DMS53 (cell line): ENCODE measurements around the gene SLU7.

Source experiments
- DNase-seq: peaks from one replicate; lab custom pipeline; 2025; lab: John Stamatoyannopoulos, UW

The SLU7 gene

DNA sequence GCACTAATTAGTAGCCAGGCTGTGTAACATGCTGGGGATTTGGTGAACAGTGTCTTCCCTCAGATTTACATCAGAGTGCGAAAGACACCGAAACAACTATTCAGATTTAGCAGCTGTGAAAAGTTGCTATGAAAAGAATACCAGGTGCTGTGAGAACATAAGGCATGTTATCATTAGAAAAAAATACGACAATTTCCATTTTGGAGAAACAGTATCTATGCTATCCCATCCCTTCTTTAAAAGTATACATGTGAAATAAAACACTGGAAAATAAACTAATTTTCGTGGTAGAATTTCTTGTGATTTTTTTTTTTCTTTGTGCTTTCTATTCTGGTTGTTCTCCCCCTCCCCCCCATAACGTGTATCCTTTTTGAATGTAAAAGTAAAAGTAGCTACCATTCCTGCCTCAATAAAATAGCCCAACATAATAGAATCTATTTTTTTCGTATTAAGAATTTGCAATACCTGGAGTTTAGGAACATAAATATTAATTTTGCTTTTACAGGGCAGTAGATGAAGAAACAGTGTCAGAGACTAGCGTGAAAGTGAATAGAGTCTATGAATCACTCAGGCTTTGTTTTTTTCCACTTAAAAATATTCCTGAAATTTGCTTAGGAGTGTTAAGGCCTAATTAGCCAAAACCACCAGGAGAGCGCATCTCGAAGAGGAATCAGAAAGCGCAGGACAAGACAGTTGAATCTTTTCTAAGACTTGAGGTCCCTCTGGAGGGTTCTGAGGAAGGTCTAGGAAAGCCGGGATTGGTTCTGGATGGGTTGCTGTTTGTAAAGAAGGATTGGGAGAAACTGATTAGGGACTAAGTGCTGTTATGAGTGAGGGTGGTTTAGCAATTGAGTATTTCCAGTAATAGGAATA, 813 bp upstream of the SLU7 start:
- DNase-seq: peak; percentile 52

DNA sequence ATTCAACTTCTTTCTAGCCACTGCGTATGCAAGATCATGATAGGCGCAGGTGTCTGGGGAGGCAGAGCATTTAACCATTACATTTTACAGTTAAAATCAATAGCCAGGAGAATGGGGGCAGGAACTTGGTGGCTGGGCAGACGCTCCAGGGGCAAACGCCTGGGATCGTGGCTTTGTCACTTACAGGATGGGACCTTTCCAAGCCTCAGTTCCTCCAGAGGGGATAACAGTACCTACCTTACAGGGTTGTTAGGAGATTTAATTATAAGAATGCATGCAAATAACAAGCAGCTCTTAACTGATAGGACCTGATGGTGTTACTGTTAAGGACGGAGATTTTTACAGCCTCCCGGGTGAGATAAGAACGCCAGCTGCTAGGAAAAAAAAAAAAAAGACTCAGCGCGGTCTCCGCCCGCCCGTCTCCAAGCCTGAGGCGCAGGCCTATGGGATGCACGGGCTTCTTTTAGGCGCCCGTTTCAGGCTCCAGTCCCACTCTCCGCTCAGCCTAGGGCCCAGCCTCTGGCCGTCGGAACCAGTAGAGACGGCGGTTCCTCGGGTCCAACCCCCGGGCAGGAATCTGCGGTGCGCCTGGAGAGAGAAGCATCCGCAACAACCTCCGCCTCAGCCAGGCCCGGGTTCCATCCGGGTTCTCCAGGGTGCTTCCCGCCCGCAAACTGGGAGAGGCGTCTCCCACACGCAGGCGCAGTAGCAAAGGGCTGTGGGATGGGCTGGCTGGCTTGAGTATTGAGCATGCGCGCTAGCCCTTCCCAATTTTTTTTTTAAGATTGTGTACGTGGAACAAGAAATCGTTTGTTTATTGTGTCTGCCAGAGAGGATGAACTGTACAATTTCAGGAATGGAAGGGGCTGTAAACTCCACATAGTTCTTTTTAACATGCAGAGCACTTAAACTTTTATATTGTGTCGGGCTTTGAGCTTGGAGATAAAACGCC, 19.2 kb downstream of the SLU7 start, which contains the start of gene FAM200C:
TSS of gene FAM200C (minus strand) at position 653 of the 952 bp plus-strand sequence. CDS start 4,564 bp downstream, outside the sequence.
- peak; percentile 97 for DNase-seq

DNA sequence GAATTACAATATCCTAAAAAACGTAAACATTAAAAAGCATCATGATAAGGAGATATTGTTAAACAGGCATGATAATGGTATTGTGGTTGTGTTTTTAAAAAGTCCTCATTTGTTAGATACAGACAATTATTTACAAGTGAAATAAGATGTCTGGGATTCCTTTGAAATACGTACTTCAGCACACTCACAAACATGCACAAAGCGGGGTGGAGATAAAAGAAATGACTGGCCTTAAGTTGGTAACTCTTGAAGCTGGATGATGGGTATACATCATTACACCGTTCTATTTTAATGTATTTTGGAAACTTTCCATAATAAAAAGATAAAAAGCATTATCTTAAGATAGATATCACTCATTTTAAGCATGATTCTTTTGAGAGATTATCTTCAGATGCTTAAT, 20.1 kb downstream of the SLU7 start:
- DNase-seq: no peak

DNA sequence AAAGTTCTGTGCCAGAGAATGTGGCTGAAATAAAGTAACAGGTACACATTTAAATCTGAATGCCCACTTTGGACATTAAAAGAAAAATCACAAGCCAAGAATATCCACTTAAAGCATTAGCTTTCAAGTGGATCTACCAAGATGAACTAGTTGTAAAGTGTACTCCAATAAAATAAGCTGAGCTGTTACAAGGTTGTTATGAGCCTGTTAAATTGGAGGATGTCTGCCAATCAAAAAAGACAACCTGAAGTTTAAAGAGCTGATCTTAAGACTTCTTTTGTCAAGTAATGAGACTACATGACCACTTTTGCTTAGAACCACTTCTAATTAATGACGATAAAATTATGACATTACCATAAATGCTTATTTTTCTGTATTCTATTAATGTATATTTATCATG, 21.4 kb downstream of the SLU7 start:
- DNase-seq: no peak

DNA sequence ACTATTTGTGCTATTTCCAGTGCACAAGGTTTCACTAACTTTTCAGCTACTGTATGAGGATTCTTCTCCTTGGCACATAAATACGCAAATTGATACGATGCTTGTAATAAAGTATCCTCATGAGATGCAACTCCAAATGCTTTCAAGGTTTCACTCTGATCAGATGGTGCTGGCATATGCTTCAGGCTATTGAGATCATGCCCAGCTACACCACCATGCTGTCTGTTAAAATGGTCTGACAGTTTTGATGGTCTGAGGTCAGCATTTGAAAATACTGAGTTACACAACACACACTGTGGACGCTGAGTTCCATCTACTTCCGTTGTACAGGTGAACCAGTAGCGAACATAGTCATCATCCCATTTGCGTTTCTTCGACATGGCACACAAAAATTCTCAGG, 23.8 kb downstream of the SLU7 start:
- DNase-seq: no peak

DNA sequence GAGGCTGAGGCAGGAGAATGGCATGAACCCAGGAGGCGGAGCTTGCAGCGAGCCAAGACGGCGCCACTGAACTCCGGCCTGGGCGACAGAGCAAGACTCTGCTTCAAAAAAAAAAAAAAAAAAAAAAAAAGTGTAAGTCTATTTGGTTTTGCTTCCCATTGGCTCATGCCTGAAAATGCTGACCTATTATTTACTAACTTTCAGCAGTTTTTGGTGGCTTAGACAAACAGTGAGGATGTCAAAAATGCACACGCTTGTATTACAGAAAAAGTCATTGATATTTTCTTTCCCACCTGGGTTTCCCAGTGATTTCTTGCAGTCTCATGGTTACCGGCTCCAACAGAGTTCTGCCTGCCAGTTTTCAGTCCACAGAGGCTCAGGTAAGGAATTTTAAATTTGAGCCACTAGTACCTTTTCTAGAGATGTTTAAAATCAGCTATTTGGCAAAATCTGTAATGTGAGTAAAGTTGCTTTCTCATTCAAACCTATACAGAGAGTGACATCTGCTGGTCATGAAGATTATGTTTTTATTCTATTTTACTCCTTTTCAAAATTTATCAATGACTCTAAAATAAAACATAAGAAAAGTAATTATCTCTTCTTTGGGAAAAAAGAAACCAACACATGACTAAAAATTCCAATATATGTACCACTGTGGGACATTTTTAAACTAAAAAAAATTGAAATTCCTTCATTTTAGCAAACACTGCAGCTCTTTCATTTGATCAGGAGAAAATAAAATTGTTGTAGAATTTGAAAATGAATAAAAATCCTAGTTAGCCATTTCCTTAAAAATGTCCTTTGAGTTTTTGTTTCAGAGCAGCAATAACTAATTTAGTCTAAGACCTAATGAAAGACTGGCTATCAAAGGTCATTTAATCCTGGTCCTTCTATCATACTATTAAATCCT, 27.8 kb downstream of the SLU7 start:
- peak; percentile 60 for DNase-seq

DNA sequence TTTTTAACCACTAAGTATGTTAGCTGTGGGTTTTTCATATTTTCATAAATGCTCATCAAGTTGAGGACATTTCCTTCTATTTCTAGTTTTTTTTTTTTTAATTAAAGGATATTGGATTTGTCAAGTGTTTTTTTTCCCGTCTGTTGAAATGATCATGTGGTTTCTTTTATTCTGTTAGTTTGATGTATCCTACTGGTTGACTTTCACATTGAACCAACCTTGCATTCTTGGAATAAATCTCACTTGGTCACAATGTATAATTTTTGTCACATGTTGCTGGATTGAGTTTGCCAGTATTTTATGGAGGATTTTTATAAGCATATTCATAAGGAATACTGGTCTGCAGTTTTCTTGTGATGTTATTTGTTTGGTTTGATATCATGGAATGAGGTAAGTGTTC, 31.4 kb downstream of the SLU7 start:
- DNase-seq: peak; percentile 11

DNA sequence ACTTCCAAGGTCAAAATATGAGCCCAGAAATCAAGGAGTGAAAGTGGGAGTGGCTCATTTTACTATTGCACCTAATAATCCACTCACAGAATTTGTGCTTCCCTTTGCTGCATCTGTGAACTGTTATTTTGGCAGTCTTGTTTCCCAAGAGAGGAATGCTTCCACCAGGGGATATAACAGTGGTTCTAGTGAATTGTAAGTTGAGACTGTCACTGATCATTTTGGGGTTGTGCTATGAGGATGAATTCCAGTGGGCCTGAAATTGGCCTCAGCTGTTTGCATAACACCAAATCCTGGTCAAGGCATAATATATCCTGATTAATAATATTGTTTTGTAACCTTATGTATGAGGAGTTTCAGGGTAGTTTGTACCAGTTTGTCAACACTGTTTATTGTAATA, 33.4 kb downstream of the SLU7 start:
- no peak for DNase-seq

DNA sequence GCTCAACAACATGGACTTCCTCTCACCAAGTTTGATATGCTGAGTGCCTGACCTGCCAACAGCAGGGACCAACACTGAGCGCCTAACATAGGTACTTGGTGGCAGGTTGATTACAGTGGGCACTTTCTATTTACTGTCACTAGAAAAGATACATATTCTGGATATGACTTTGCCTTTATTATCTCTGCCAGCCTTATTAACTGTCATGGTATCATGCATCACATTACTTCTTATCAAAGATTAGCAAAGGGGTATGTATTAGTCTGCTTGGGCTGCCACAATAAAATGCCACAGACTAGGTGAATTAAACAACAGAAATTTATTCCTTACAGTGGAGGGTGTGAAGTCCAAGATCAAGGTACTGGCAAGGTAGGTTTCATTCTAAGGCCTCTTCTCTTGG, 34.2 kb downstream of the SLU7 start:
- DNase-seq: no peak

DNA sequence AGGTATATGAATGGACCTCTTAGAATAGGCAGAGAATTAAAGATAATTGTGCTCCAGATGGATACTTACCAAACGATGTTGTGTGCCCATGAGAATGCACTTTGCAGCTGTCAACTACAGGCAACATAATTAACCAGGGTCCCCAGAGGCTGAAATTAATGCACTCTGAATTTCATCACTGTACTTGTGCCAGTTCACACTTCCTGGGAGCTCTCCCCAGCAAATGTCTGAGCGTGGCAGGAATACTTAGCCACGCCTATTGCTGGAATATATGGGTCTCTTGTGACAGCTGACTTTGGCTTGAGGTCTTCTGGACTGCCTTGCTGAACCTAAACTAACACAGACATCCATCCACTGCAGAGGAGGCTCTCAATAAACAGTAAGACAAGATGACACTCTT, 36.5 kb downstream of the SLU7 start:
- no peak for DNase-seq

DNA sequence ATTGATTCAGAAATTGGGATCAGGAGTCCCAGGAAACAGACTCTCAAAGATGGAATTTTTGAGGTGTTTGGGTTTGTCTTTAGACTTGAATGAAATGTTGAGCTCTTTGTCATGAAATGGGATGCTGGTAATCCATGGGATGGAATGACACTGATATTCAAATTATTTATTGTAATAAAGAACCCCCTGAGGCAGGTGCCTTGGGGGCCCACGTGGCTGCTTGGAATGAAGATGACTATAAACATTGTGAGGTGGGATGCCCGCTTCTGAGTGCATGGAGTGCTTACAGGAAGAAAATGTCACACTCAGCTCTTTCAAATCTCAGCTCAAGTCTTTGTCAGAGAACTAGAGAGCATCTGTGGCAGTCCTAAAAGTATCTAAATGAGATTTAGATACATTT, 38.8 kb downstream of the SLU7 start:
- DNase-seq: no peak

DNA sequence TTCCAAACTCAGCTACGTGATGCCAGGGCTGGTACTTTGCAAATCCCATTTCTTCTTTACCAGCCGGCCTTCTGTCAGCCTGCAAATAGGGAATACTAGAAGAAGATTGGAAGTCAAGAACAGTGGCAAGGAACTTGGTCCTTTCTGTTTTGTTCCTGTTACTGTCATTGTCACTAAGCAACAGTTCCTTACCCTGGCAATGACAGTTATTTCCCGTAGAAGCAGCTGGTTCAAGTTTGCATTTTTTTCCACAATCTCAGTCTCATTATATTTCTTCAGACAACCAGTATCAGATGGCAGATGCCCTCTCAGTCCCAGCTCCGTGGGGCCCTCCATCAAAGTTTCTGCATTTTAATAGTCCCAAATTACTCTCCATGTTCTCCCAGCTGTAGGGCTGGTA, 39.4 kb downstream of the SLU7 start:
- no peak for DNase-seq

DNA sequence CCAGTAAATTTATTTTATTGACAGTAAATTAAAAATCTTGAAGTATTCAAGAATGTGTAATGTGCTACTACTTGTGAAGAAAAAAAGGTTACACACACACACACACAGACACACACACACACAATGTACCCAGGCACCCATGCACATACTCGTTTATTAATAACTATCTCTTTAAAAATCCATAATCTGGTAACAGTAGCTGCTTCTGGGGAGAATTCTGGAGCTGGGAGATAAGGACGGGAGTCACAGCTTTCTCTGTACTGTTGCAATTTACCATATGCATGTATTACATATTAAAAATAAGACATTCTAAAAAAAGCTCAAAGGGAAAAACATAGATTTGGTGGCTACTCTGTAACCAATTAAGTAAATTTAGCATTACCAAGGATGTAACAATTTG, 40.6 kb downstream of the SLU7 start:
- no peak for DNase-seq

DNA sequence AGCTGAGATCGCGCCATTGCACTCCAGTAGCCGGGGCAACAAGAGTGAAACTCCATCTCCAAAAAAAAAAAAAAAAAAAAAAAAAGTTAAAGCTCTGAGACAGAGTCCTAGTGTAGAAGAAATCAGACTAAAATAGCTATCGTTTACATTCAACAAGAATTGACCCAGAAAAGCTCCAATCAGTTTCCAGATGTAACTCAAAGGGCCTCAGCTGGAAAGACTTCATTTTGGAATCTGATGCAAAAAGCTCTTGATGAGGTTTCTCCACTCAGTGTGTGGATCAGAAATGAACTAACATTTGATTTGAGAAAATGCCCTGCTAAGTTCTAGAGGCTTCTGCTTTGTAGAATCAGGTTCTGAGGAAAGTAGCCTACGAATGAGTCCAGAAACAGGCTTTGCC, 41.2 kb downstream of the SLU7 start:
- DNase-seq: no peak

DNA sequence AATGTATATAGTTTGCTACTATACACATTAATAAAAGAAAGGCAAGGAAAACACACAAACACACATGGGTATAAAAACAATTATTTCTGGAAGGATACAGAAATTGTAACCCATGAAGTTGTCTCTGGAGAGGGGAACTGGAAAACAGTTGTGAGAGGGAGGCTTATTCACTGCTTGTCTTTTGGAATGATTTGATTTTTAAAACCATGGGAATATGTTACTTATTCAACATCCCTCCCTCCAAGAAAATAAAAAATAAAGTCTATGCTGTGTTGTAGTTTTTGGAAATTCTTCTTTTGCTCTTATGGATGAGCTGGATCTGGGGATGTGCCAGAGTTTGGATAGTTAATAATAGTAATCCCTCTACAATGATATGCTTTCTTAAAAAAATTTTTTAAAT, 42.5 kb downstream of the SLU7 start:
- no peak for DNase-seq

DNA sequence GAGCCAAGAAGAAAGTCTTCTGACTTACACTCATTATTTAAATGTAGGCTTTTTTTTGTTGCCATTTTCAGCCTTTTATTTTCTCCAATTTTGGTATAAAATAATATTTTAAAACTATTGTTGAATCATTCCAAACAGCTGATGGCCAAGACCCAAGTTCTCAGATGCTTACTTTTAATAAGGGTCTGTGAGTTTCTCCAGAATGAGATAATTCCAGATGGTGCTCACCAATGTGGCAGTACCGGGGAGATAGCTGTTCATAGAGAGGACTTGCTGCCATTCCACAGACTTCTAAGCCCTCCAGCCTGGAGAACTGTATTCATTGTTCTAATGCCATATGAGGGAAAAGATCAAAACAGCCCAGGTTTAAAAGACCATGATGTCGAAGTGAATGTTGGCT, 43.2 kb downstream of the SLU7 start:
- no peak for DNase-seq

DNA sequence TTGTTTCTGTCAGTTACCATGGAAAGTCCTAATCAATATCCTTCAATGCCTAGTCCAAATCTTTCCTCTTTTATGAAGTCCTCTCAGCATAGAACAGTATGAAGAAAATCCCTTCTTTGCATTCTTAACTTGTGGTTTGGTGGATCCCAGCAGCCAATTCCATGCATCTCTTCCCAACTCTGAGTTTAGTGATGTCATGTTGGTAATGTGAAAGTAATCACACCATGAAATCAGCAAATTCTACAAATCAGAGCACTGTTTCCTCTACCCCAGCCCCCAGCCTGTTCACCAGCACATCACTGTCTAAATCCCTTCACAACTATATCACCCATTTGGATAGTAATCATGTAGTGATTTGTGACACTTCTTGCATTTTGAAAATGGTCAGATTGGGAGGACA, 43.7 kb downstream of the SLU7 start:
- DNase-seq: no peak

DNA sequence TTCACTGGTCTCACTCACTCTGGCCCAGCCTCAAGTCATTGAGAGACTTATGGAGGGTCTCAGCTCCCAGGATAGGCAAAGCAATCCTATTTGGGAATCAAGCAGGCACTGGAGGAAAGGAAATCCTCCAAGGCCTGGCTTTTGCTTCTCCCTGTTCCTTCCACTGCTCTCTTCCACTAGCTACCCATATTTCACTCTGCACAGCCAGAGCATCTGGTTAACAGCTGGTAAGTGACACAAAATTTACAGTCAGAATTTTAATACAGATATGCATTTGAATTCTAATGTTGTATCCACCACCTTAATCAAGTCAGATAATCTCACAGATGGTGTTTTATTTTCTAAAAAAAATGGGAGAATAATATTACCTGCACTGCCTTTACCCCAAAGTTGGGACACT, 47.6 kb downstream of the SLU7 start:
- DNase-seq: no peak

DNA sequence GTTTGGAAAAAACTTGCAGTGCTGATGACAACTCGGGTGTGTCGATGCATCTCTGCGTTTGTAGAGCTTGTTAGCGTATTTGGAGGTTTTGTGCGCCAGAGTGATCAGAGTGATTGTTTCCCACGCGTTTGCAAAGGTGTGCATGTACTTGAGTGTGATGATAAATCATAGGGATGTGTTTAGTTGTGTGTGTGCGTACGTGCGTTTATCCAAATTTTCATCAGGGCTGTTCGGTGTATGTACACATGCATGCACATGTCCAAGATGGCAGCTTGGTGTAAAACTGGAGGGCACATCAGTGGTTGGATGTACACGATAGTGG, 48.2 kb downstream of the SLU7 start:
- no peak for DNase-seq

DNA sequence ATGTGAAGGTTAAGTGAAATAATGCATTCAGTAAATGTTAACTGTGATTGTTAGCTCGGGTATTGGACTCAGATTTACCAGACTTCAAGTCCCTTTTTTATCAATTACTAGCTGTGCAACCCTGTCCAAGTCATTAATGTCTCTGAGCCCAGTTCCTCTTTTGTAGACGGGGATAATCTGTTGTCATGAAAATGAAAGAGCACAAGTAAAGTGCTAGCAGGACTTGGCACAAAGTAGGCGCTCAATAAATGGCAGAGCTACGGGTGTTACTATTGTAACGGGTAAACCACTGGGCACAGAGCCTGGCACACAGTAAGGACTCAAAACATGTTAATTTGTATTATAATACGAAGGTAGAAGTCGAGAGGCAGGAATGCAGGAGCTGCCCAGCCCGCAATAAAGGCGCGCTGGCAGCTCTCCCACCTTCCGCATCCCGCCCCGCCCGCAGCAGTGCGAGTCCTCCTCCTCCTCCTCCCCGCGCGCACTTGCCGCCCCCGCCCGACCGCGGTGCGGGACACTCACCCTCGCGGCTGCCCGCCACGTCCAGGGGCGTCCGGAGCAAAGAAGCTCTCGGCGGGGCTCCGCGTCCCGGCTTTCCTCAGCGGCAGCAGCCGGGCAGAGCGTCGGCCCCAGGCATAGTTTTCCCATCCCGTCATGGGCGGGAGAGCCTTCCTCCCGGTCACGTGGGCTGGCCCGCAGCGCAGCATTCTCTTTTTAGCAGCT, 48.7 kb downstream of the SLU7 start, which contains the start of gene C1QTNF2:
TSS of gene C1QTNF2 (minus strand) at position 637 of the 723 bp plus-strand sequence. CDS start 15,615 bp downstream, outside the sequence.
- DNase-seq: peak; percentile 73

DNA sequence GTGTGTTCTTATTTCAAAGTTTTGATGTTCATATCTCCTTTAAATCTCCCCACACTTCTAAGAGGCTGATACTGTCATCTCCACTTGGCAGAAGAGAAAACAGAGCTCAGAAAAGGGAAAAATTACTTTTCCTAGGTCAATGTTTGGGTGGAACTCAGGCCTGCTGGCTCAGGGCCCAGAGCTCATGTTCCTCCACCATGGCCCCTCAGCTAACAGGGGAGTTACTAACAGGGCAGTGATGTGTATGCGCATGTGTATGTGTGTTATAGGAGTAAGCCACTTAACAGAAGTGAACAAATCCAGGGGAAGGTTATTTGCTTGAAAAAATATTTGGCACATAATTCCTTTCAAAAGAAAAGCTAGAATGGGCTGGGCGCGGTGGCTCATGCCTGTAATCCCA, 51.0 kb downstream of the SLU7 start:
- no peak for DNase-seq
